Activated naive CD4-positive, alpha-beta T cell (primary cell): ENCODE results near the gene TTC3.

Experiments
- DNase-seq, 4 experiments: peaks; one replicate each; lab custom pipeline; 2025; lab: John Stamatoyannopoulos, UW

The TTC3 gene

DNA sequence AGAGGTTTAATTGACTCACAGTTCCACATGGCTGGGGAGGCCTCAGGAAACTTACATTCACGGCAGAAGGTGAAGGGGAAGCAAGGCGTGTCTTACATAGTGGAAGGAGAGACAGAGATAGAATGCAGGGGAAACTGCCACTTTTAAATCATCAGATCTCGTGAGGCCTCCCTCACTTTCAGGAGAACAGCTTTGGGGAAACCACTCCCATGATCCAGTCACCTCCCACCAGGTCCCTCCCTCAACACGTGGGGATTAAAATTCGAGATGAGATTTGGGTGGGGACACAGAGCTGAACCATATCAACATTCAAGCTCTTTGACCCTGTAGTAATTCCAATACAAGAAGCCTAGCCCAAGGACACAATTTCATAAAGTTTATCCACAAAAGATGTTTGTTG lies 13.9 kb upstream of the TTC3 start:
- no peak for DNase-seq

DNA sequence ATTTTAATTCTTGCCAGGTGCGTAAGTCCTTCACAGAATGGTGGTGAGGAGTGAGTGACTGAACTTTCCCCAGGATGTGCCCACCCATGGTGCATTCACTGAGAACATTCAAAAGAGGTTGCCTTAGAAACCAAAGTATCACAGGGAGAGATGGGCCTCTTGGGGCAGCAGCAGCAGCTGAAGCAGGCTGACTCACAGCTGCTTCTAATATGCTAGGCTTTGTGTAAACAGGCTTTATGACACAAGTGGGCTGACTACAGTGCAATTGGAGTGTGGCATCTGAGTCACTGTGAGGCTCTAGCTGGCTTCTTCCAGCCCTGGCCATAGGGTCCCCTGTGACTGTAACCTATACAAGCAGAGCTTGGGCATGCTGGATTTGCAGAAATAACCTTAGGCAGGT lies 12.8 kb upstream of the TTC3 start:
- DNase-seq: no peak

DNA sequence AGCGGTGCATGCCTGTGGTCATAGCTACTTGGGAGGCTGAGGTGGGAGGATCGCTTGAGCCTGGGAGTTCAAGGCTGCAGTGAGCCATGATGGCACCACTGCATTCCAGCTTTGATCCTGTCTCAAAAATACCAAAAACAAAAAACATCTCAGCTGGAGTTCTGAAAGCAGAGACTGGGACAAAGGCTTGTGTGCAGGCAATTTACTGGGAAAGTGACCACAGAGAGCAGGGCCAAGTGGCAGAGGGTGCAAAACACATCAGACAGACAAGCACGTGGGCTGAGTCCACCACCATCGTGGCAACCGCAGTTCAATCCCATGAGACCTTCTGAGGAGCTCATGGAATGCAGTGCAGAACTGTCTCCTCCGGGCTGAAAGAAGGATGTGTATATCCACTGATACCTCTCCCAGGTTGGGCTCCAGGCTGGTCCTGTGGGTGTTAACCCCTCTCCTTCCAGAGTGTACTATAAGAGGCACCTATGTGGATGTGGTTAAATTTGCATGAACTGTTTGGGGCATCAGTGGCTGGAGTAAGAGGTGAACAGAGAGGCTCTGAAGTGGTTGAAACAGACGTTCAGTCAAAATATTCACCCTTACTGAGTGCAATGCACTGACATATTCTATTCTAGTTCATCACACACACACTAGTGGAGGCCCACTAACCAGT lies 11.0 kb upstream of the TTC3 start:
- no peak for DNase-seq

- no peak for DNase-seq
Measured at GRCh38 chr21:37062593-37062935, 10.5 kb upstream of the TTC3 start.

DNA sequence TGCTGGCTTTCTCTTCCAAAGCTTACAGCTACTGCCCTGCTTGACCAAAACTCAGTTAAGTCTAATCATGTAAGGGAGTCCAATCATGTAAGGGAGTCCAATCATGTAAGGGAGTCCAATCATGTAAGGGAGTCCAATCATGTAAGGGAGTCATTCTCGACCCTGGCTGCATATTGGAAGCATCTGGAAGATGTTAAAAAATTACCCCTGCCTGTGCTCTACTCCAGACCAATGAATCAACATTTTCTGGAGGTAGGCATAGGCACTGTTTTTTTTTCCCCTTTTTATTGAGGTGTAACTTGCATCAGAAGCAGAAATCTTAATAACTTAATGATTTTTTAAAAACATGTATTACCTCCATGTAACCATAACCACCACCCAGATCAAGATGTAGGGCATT lies 9.6 kb upstream of the TTC3 start:
- no peak for DNase-seq

- no peak for DNase-seq
Measured at GRCh38 chr21:37064841-37065240, 8.2 kb upstream of the TTC3 start.

DNA sequence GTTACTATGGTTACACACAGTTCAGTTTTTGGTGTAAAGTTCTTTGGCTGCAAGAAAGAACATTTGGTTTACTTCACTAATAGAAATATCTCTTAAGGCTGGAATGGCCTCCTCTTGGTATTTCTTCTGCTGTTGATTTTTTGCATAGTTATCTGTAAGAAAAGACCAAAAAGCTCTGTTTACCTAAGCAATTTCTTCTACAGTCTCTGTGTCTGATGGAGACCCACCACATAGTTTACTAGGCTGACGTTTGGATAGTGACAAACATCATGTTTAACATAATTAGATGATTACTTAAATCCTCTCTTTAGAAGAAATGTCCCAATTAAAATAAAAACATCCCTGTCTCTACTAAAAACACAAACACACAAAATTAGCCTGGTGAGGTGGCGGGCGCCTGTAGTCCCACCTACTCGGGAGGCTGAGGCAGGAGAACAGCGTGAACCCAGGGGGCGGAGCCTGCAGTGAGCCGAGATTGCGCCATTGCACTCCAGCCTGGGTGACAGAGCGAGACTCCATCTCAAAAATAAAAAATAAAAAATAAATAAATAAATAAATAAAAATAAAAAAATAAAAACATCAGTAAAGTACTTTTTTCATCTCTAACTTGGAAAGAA lies 7.4 kb upstream of the TTC3 start:
- no peak for DNase-seq

DNA sequence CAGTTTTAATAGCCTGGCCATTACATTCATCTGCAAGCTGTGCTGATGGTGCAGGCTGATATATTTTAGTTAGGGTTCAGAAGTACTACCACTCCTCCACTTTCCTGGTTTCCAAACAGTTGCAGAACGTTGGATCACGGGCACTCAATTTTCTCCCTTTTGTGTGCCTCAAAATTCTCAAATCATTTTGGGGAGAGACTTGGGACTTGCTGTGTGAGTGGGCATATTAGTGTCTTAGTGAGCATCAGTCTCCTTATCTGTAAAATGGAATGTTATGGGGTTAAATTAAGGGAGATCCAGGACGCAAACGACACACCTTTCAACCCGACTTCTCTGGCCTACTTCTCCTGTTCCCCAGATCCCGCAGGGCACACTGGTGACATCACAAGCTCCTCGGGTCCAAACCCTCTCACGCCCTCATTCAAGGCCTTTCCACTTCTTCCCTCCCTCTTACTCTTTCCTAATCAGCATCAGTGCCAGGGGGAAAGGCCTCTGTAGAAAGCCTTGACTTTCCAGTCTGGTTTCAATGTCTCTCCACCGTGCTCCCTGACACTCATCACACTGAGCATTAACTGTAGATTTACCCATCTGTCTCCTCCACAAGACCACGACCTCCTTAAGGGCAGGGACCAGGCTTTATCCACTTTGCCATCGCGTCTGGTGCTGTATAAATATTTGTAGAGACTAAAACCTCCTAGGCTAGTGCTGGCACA lies 1.3 kb upstream of the TTC3 start:
- DNase-seq: no peak

DNA sequence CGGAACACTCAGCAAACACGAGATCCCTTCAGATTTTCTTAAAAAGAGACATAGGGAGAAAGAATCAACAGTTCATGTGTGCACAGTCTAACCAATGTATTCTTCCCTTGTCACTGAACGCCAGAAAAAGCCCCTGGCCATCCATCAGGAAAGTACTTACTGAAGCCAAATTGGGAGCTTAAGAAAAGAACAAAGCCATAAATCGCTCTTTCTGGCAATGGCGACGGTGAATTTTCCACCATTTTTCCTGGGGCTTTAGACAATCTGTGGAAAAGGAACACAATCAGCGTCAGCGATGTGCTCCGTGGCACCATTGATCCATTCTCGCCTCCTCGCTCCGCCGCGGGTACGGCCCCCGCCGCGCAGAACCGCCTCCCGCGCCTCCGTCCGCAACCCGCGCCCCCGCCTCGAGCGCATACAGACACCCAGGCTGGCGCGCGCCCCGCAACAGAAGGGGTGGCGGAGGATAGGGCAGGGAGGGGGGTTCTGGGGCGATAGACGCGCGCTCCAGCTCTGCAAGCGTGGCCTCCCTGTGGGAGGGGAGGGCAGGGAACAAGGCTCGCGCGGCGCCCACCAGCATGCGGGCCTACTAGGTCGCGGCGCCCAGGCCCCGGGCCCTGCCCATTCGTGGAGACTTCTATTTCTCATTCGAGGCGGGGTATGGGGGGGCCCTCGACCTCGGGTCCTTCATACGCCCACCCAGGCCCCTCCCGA lies 623 bp upstream of the TTC3 start:
- peak in 3 of 4 experiments; percentile 72 to 76 (median 72) for DNase-seq

DNA sequence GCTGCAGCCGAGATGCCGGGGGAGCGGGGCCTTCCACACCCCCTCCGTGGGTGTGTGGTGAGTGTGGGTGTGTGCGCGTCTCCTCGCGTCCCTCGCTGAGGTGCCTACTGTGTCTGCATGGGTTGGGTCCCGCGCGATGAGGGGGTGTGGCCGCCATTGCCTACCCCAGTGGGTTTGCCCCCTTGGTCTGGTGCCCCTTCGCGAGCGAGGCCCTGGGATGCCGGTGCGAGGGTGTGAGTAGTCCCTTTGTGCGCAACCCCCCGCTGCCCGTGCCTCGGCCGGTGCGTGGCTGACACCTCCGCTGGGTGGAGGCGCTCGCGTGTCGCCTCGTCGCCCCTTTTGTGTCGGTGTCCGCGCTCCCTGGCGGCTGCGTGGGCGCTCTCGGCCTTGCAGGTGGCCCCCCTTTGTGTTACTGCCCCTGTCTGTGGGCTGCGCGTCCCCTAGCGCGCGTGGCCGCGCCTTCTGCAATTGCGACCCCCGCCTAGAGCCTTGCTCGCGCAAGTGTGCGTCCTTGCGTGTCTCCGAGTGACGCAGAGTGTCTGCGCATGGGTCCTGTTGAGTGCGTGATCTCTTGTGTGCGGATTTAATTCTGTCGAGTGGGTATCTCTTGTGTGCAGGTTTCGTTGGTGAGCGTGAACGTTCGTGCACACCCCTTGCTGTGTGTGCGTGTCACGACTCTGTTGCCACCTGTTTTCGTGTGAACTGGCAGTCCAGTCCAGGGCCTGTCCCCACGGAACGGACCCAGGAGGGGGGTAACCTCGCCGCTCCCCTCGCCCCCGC lies 553 bp downstream of the TTC3 start:
- peak; percentile 46 to 75 (median 60) for DNase-seq

DNA sequence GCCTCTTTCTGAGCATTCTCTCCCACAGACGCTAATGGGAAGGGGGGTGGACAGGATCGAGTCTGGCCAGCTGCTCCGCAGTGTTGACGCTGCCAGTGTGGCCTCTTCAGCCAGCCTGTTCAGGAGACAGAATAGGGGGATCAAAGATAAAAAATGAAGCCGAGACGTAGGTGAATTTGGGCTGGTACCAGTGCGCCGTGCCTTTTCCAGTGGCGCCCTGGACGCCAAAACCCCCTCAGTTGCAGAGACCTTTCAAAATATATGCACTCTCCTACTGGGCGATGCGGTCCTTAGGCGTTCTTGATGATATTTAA lies 1.1 kb downstream of the TTC3 start:
- DNase-seq: no peak

DNA sequence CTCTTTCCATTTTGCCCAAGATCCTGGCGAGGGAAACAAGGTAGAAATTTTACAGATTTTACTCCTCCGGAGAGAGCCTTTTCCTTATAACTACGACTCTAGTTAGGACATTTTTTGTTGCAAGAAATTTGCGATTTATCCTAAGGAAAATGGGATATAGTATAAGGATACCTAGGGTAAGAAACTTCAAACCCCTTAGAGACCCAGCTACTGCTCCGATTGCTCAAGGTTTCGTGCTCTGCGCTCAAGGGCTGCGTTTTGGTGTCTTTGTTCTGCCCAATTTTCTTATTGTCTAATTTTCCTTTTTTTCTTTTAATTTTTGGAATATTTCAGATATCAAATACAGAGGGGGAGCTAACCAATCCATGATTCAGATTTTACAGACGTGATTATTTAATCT lies 1.5 kb downstream of the TTC3 start:
- no peak for DNase-seq

DNA sequence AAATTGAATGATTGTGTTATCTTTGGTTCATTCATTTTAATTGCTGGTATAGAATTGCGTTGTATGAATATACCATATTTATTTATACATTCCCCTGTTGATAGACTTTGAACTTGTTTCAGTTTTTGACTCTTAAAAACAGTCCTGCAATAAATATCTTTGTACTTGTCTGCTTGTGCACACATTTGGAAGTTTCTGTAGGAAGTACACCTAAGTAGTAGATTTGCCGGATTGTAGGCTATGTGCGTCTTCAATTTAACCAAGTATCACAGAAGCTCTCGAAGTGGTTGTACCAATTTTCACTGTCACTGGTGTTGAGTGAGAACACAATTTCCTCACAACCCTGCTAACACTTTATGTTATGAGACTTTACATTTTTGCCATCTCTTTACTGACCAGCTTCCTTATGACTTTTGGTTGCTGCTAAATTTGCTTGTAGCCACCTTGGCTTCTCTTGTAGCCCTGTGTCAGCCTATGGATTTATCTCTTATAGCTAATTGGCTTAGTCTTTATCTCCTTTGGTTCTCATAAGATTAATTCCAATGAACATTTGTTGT lies 2.2 kb downstream of the TTC3 start:
- no peak for DNase-seq

DNA sequence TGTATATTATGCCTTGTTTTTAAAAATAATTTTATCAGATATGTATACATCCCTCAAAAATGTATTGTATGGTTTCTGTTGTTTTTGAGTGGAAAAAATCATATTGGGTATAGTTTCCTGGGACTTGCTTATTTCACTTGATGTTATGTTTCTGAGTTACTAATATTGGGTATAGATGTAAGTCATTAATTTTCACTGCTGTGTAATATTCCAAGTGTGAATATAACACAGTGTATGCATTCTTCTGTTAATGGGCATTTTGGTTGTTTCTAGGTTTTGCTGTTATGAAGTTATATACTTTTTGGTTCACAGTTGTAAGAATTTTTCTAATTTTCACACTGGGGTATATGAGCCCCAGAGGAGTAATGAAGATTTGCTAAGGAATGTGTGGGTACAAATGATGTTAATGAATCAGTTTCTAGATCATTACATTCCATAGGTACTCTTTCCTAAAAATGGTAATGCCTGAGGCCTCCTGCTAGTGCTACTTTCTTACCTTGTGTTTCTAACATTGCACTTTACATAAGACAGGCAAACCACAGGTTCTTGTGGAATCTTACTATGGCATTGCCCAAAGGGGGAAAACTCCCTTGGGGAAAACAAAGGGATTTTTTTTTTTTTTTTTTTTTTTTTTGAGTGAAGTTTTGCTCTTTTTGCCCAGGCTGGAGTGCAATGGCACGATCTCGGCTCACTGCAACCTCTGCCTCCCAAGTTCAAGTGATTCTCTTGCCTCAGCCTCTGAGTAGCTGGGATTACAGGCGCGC lies 3.2 kb downstream of the TTC3 start:
- DNase-seq: no peak

DNA sequence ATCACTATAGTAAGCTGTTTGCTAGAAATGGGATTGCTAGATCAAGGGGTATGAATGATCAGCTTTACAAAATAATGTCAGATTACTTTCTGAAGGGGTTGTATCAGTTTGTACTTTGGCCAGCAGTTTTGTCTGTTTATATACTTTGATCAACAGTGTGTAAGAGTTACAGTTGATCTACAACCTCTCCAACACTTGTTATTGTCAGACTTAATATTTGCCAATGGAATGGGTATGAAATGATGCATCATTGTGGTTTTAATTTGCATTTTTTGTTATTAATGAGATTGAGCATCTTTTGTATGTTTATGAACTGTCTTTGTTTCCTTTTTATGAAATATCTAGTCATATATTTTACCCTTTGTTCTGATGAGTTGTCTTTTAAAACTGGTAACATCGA lies 4.3 kb downstream of the TTC3 start:
- no peak for DNase-seq

DNA sequence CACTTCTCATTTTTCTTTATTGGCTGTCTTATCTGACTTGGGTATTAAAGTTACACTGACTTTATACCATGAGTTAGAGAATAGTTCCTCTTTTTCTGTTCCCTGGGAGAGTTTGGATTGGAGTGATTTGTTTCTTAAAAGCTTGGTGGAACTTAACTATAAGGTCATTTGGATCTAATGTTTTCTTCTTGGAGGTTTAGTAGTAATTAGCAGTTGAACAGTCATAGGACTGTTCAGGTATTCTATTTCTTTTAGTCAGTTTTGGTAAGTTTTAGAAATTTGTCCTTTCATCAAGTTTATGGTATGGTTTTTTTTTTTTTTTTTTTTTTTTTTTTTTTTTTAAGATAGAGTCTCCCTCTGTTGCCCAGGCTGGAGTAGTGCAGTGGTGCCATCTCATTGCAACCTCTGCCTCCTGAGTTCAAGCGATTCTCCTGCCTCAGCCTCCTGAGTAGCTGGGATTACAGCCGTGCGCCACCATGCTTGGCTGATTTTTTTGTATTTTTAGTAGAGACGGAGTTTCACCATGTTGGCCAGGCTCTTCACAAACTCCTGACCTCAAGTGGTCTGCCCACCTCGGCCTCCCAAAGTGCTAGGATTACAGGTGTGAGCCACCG lies 6.3 kb downstream of the TTC3 start:
- DNase-seq: no peak

GRCh38 chr21:37082375-37082774 lies 9.3 kb downstream of the TTC3 start:
- no peak for DNase-seq

DNA sequence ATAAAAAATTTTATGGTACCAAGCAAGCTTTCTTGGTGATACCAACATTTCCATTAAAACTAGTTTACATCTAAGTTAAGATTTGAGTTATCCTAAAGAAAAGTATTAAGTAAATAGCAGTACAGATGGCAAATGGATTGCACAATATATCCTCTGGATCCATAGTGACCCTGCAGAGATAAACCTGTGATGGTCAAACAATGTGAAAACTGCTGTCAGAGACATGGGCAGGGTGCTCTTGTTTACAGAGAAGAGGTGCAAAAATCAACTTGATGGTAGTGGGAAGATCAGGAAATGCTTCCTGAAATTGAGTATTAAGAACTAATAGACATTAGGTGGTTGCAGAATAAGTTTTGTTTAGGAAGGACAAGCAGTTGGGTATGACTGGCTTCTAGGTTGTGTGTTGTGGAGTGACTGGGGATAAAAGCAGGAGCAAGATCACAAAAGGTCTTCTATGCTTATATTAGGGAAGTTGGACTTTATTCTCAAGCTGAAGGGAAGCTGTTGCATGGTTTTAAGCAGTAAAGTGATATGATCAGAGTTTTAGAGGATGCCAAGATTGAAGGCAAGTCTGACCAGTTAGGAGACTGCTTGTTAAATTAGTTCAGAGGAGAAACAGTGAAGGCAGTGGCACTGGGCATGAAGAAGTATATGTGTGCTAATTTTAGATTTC lies 9.9 kb downstream of the TTC3 start:
- DNase-seq: no peak

DNA sequence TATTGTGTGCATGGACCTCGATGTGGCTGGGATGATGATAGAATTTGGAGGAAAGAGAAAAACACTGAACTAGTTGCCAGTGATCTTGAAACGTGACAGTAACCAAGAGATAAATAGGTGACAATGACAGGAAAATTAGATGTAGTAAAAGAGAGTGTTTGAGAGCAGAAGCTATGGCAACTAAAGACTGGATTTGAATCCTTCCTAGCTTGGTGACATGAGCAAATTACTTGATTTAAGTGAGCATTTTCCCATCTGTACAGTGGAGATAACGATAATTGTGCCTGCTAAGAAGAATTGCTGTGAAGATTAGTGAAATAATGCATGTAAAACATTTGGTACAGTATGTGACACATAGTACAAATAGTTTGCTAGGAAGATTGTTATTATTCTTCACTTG lies 12.7 kb downstream of the TTC3 start:
- DNase-seq: no peak

DNA sequence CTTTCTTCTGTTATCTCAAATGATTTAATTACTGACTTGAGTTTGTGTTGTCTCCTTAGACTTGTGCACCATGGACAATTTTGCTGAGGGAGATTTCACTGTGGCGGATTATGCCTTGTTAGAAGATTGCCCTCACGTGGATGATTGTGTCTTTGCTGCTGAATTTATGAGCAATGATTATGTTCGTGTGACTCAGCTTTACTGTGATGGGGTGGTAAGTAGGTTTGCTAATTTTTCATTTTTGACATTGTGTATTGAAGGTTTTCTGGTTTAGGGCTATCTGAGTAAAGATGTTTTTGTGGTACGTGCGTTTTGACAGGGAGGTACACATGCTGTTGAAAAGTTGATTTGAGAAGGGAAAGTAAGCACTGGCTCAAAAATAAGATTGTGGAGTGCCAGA lies 14.1 kb downstream of the TTC3 start:
- DNase-seq: no peak
